PFSK-1 (cell line): ENCODE measurements around the gene LRRC32.

Experiments used
- FOXP2 ChIP-seq: optimal IDR thresholded peaks from 2 replicates; pipeline ENCODE3; 2011; ENCODE audit warnings: borderline replicate concordance, control low read depth, inconsistent platforms; ENCODE audit not compliant: insufficient read depth; ENCODE audit errors: extremely low read length, extremely low read depth
- POLR2AphosphoS5 ChIP-seq: IDR thresholded peaks from 2 replicates; pipeline ENCODE4 v1.6.1; 2012; ENCODE audit warnings: low read depth, mild to moderate bottlenecking, control low read depth, low read length, moderate library complexity
- REST ChIP-seq, 2 experiments: IDR thresholded peaks; 2 replicates each; pipeline versions ENCODE4 v1.6.1 to v1.8.0; 2011 to 2012; ENCODE audit warnings: low read depth in 2 of 2, low read length in 2 of 2, control low read depth in 1 of 2, inconsistent platforms in 1 of 2, mild to moderate bottlenecking in 1 of 2, moderate library complexity in 1 of 2; ENCODE audit not compliant: insufficient read depth in 1 of 2
- SIN3A ChIP-seq: IDR thresholded peaks from 2 replicates; pipeline ENCODE4 v1.6.1; 2012; ENCODE audit warnings: mild to moderate bottlenecking, low read length, moderate library complexity, borderline replicate concordance; ENCODE audit not compliant: insufficient read depth
- TAF1 ChIP-seq: IDR thresholded peaks from 2 replicates; pipeline ENCODE4 v1.6.1; 2012; ENCODE audit warnings: low read length, control low read depth, borderline replicate concordance; ENCODE audit not compliant: insufficient read depth

DNA sequence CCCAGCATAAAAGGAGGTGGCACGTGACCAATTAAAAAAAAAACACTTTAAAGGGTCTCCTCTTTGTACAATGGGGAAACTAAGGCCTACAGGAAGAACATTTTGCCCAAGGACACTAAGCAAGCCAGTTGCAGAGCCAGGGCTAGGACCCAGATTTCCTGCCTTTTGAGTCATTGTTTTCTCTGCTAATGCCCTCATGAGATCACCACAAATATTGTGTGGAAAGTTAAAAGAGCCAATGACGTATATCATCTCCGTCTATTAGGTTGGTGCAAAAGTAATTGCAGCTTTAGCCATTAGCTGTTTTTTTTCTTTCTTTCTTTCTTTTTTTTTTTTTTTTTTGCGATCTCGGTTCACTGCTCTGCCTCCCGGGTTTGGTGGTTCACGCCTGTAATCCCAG, 24.1 kb upstream of the LRRC32 start:
- TF ChIP-seq REST (IDR thresholded peaks at IDR 0.05; ENCODE audit: insufficient read depth in 1 of 2, low read depth in 2 of 2, low read length in 2 of 2) (no peak), POLR2AphosphoS5 (no peak), SIN3A (no peak), TAF1 (no peak), FOXP2 (no peak)
